IPS-NIHi7 (cell line): ENCODE data around the gene C19orf18.
A peak's percentile ranks its signal among the peaks of the same experiment; 100 is the strongest.

Experiments
- DNase-seq: peaks from one replicate; pipeline ENCODE4 v3.0.0; 2012; ENCODE audit warnings: mixed read lengths; ENCODE audit errors: extremely low spot score

The C19orf18 gene

DNA sequence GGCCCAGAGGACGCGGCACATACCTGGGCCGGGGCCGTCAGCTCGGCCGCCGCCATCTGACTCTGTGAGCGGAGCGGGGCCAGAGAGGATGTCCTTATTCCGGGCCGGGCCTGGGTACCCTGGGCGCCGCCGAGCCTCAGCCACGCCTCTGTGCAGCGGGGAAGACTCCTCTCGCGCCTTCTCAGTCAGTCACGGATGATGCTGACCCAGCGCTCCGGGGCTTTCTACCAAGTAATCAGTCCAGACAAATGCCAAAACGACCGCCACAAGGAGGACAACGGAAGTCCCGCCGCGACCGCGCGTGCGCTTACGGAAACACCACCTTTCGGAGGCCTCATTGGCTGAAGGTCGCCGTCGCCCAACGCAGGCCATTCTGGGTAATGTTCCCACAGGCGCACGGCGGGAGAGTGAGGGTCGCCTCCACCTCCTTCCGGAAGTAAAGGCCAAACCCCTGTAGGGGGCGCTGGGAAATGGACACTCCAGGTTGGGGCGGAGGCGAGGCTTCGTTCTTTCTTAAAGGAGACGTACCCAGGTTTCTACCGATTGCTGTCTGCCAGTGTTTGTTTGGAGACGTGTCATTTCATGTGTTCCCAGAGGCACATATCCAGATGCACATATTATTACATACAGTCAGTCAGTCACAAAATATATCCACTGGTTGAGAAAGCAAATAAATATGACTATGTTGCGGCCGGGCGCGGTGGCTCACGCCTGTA, 26.8 kb downstream of the C19orf18 start, which contains the start of gene ZNF256:
ZNF256 (minus strand) TSS at position 288 of the 716 bp plus-strand sequence; CDS start at position 56, 232 bp downstream.
- DNase-seq: peak; percentile 99

DNA sequence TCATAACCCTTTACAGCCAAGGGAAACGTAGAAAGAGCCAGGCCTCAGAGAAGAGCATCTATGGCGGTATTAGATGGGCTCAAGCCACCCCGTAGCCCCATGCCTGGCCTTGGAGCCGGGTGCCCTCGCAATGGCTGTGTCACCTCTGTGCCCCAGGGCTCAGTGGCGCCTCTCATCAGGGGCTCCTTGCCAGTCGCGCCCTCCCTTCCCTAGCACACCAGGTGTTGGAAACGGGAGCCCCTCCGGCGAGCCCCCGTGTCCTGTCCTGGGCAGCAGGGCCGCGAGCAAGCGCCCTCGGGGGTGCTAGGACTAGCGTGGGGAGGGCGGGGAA, 27.3 kb downstream of the C19orf18 start:
- DNase-seq: no peak

DNA sequence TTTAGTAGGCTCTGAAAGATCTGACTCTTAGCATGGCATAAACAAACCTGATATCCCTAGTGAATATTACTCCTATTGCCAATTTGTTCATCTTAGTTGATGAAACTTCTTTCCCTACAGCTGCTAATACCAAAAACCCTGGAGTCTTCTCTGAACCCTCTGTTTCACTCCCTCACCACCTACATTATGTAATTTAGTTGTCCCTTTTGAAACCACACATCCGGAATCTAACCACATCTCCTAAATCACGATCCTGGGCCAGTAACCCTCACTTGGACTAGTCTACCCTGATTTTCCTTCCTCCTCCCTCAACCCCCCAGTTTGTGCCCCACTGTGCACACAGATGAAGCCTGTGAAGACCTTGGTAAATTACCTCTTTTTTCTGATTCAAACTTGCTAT, 28.0 kb downstream of the C19orf18 start:
- no peak for DNase-seq

DNA sequence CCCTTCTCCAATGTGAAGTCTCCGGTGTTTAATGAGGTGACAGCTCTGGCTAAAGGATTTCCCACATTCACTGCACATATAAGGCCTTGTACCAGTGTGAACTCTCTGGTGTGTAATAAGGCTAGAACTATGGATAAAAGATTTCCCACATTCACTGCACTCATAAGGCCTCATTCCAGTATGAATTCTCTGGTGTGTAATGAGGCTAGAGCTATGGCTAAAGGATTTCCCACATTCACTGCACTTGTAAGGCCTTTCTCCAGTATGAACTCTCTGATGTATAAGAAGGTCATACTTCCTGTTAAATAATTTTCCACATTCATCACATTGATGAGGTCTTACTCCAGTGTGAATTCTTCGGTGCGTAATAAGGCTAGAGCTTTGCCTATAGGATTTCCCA, 32.7 kb downstream of the C19orf18 start:
- DNase-seq: no peak

DNA sequence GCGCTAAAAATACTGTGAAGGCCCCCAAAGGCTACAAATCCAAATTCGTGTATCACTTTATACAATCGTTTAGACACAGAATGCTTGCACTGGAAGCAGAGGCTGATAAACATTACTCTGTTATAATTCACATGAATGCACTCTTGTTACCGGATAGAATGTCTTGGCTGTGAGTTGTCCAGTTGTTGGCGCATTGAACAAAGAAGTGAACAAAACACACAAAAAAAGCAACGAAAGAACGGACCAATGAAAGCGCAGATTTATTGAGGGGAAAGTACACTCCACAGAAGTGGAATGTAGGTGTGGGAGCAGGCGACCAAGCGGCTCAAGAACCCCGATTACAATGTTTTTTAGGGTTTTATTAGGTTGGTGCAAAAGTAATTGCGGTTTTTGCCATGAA, 38.6 kb downstream of the C19orf18 start:
- DNase-seq: no peak

DNA sequence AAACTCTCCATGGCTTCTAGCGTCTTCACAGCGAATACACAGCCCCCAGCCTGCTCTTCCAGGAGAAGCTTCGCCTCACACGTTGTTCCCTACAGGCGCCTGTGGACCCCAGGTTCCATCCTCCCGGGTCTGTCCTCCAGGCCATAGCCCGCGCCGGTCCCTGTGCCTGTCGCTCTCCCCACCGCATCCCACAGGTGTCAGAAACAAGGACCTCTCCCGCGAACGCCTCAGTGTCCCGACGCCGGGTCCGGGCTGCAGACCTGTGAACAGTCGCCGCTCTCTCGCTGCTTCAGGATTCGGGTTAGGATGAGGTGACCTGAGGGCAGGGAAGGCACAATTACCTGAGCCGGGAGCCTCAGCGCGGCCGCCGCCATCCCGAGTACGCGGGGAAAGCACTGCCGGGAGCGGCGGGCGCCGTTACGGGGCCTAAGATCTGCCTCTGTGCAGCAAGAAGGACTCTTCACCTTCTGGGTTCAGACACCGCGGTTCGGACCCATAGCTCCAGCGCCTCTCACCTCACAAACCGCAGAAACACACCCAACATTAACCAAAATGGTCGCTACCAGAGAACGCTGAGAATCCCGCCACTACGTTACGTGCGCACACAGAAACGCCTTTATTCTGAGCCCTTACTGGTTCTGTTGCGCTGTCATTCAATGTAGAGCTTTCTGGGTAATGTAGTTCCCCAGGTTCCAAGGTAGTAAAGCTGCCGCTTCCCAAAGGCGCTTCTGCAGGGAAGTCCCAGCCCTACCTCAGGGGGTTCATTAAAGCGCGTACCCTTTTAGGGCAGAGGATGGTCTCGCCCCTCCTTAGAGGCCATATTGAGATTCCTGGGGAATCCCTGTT, 39.3 kb downstream of the C19orf18 start, which contains the start of gene ZNF418:
ZNF418 (minus strand) TSS at position 583 of the 846 bp plus-strand sequence. CDS start 1,580 bp downstream, outside the sequence.
- DNase-seq: peak; percentile 82

DNA sequence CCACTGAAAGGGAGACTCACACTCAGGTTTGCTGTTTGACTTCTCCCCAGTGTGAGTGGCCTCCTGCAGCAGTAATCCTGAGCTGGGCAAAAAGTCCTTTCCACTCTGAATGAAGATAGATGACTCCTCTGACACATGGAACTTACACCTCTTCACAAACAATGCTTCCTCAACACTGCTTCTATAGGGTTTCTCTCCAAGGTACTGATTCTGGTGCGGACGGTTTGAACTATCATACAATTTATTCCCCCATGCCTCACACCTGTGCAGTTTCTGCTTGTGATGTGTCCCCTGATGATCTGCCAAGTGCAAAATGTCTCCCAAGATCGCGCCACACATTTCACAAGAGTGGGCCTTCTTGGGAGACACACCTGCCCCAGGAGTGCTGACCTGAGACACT, 46.7 kb downstream of the C19orf18 start:
- DNase-seq: no peak

DNA sequence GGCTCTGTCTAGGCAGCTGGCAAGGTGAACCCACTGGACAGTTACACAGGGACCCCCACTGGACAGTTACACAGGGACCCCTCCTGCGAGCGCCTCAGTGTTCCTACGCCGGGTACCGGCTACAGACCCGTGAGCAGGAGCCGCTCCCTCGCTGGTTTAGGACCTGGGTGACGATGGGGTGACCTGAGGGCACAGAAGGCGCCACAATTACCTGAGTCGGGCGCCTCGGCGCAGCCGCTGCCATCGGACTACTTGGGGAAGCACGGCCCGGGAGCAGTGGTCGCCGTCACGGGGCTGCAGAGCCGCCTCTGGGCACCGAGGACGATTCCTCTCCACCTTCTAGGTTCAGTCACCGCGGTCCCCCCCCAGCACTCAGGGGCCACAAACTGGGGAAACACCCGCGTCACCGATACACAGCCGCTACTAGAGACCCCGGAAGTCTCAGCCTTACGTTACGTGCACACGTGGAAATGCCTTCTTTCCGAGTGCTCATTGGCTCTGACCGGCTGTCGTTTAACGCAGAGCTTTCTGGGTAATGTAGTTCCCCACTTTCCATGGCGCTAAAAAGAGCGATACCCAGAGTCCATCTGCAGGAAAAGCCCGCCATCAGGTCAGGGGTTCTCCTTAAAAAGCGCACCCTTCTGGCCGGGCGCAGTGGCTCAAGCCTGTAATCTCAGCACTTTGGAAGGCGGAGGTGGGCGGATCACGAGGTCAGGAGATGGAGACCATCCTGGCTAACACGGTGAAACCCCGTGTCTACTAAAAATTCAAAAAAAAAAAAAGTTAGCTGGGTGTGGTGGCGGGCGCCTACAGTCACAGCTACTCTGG, 58.0 kb downstream of the C19orf18 start, which contains the start of gene ZNF417:
ZNF417 (minus strand) TSS at position 425 of the 828 bp plus-strand sequence; CDS start at position 244, 181 bp downstream.
- peak; percentile 95 for DNase-seq

DNA sequence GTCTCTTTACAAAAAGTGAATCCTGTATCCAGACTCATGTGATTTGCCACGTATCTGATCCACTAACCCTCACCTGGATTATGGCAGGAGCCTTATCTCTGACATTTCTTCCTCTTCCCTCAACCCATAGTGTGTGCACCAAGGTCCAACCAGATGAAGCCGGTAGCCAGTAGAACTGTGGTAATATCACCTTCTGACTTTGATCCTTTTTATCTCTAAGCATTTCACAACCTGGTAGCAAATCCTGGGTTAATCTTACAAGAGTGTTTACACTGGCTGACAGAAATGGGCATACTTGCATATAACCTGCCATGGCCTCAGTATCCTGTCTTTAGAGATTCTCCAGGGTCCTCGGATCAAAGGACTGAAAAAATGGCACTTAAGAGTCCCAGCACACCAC, 59.8 kb downstream of the C19orf18 start:
- DNase-seq: no peak
